H1 (cell line): ENCODE measurements around the gene RD3L. TPM values are rescaled to one million over a fixed set of nuclear protein-coding genes. Genes with fewer than 3 reads are reported as not detected.

Source experiments
- CTCF ChIA-PET: fragments of 300-600 bp; sonication (Branson Sonifier 250); formaldehyde crosslinking; loops from one replicate; lab custom pipeline; 2021; ENCODE audit not compliant: partially characterized antibody; lab: Charles Lee
- POLR2A ChIA-PET: fragments of 300-600 bp; sonication (Branson Sonifier 250); formaldehyde crosslinking; loops from one replicate; lab custom pipeline; 2021; ENCODE audit warnings: inconsistent platforms; ENCODE audit not compliant: partially characterized antibody; lab: Charles Lee
- DNase-seq, 2 experiments: peaks; one replicate each; pipeline versions ENCODE4 v3.0.0 to v3.0.0-alpha.2; 2010 to 2022; ENCODE audit warnings: low spot score in 2 of 2, low read depth in 1 of 2, mixed read lengths in 1 of 2
- FAIRE-seq: peaks from 2 replicates; lab custom pipeline; 2011; peaks lifted over from hg19 to GRCh38; lab: Jason Lieb, UNC
- H2AFZ ChIP-seq: 2 replicates; pipeline ENCODE4 v1.8.1; 2012; ENCODE audit warnings: low read length, inconsistent platforms
- H2AK5ac ChIP-seq: 2 replicates; pipeline ENCODE4 v1.6.1; 2013; ENCODE audit warnings: low read depth, low read length
- H2BK120ac ChIP-seq: replicated peaks from 2 replicates; pipeline ENCODE3; 2013; ENCODE audit warnings: low read depth, low read length, inconsistent platforms
- H2BK12ac ChIP-seq: 2 replicates; pipeline ENCODE4 v1.6.1; 2013; ENCODE audit warnings: low read depth, low read length
- H2BK15ac ChIP-seq: 2 replicates; pipeline ENCODE4 v1.6.1; 2013; ENCODE audit warnings: low read length
- H2BK20ac ChIP-seq: 2 replicates; pipeline ENCODE4 v1.6.1; 2013; ENCODE audit warnings: low read length
- H2BK5ac ChIP-seq: 2 replicates; pipeline ENCODE4 v1.6.1; 2013; ENCODE audit warnings: low read depth, low read length
- H3K14ac ChIP-seq: 2 replicates; pipeline ENCODE4 v1.6.1; 2013; ENCODE audit warnings: inconsistent platforms; ENCODE audit not compliant: insufficient read length
- H3K18ac ChIP-seq: 2 replicates; pipeline ENCODE4 v1.6.1; 2013; ENCODE audit warnings: low read length; ENCODE audit errors: extremely low read depth
- H3K23ac ChIP-seq: 2 replicates; pipeline ENCODE4 v1.6.1; 2013; ENCODE audit warnings: inconsistent platforms; ENCODE audit not compliant: insufficient read length
- H3K23me2 ChIP-seq: 2 replicates; pipeline ENCODE4 v1.6.1; 2013; ENCODE audit warnings: low read depth, low read length
- H3K27ac ChIP-seq: 2 replicates; pipeline ENCODE4 v1.6.1; 2011; ENCODE audit warnings: low read depth, low read length, inconsistent platforms
- H3K27me3 ChIP-seq, 4 experiments: replicated peaks in 1 of 4; 1 replicate in 1 of 4; 2 replicates in 3 of 4; pipeline versions ENCODE4 v1.6.1 to v1.8.1; 2011 to 2013; ENCODE audit warnings: low read length in 3 of 4, mild to moderate bottlenecking in 3 of 4, inconsistent platforms in 2 of 4, mixed read lengths in 2 of 4, moderate library complexity in 1 of 4; ENCODE audit not compliant: control insufficient read depth in 3 of 4, insufficient read depth in 3 of 4; ENCODE audit errors: extremely low read depth in 1 of 4
- H3K36me3 ChIP-seq, 4 experiments: 2 replicates each; pipeline versions ENCODE4 v1.6.1 to v1.8.1; 2011 to 2013; ENCODE audit warnings: mild to moderate bottlenecking in 4 of 4, low read length in 3 of 4, moderate library complexity in 2 of 4, control low read depth in 1 of 4, inconsistent platforms in 1 of 4; ENCODE audit not compliant: insufficient read depth in 4 of 4, control insufficient read depth in 2 of 4
- H3K4ac ChIP-seq: replicated peaks from 2 replicates; pipeline ENCODE3; 2013; ENCODE audit warnings: low read length, low read depth, mixed read lengths, inconsistent platforms; ENCODE audit not compliant: insufficient read length
- H3K4me1 ChIP-seq, 4 experiments: replicated peaks in 1 of 4; 1 replicate in 1 of 4; 2 replicates in 3 of 4; pipeline versions ENCODE4 v1.6.1 to v1.8.1; 2011 to 2013; ENCODE audit warnings: low read length in 3 of 4, inconsistent platforms in 2 of 4, mixed read lengths in 1 of 4; ENCODE audit not compliant: insufficient read depth in 4 of 4, control insufficient read depth in 3 of 4
- H3K4me2 ChIP-seq, 2 experiments: 2 replicates each; pipeline versions ENCODE4 v1.6.1 to v1.8.1; 2011 to 2013; ENCODE audit warnings: low read depth in 2 of 2, low read length in 2 of 2, control low read depth in 1 of 2, inconsistent platforms in 1 of 2, mild to moderate bottlenecking in 1 of 2; ENCODE audit not compliant: insufficient read depth in 1 of 2
- H3K4me3 ChIP-seq, 4 experiments: fragments of 200-600, 300-600 bp in 1 of 4; sonication (generic), shearing (Covaris generic), sonication (Bioruptor Twin) in 1 of 4; 2 replicates each; pipeline versions ENCODE4 v1.5.1 to v1.8.1; 2011 to 2016; ENCODE audit warnings: low read length in 4 of 4, low read depth in 3 of 4, control low read depth in 2 of 4, inconsistent platforms in 2 of 4, mild to moderate bottlenecking in 2 of 4, mixed read lengths in 1 of 4, moderate library complexity in 1 of 4; ENCODE audit not compliant: insufficient read depth in 2 of 4; ENCODE audit errors: extremely low read depth in 1 of 4
- H3K56ac ChIP-seq: replicated peaks from 2 replicates; pipeline ENCODE3; 2013; ENCODE audit warnings: low read depth, mild to moderate bottlenecking, mixed read lengths, low read length, inconsistent platforms; ENCODE audit not compliant: insufficient read length
- H3K79me1 ChIP-seq: 2 replicates; pipeline ENCODE4 v1.6.1; 2013; ENCODE audit warnings: low read depth, low read length, control low read depth
- H3K79me2 ChIP-seq, 2 experiments: 2 replicates each; pipeline versions ENCODE4 v1.6.1 to v1.8.1; 2012 to 2013; ENCODE audit warnings: low read length in 2 of 2, mild to moderate bottlenecking in 2 of 2, inconsistent platforms in 1 of 2; ENCODE audit not compliant: insufficient read depth in 2 of 2, control insufficient read depth in 1 of 2
- H3K9ac ChIP-seq, 4 experiments: replicated peaks in 1 of 4; 1 replicate in 1 of 4; 2 replicates in 3 of 4; pipeline versions ENCODE4 v1.6.1 to v1.8.1; 2011 to 2013; ENCODE audit warnings: low read depth in 3 of 4, low read length in 3 of 4, control low read depth in 2 of 4, mild to moderate bottlenecking in 2 of 4, moderate library complexity in 2 of 4, inconsistent platforms in 1 of 4; ENCODE audit errors: extremely low read depth in 1 of 4
- H3K9me3 ChIP-seq, 2 experiments: 2 replicates each; pipeline versions ENCODE4 v1.6.1 to v1.8.1; 2012 to 2013; ENCODE audit warnings: mild to moderate bottlenecking in 2 of 2, moderate library complexity in 2 of 2, control low read depth in 1 of 2, inconsistent platforms in 1 of 2, low read depth in 1 of 2, low read length in 1 of 2, mixed read lengths in 1 of 2; ENCODE audit not compliant: insufficient read depth in 2 of 2
- H4K20me1 ChIP-seq, 2 experiments: replicated peaks in 1 of 2; 2 replicates each; pipeline versions ENCODE3 to v1.8.1; 2011 to 2013; ENCODE audit warnings: inconsistent platforms in 2 of 2, low read length in 2 of 2, mild to moderate bottlenecking in 1 of 2; ENCODE audit not compliant: insufficient read depth in 2 of 2, control insufficient read depth in 1 of 2
- H4K5ac ChIP-seq: 2 replicates; pipeline ENCODE4 v1.6.1; 2013; ENCODE audit warnings: low read length, low read depth, mixed read lengths, inconsistent platforms; ENCODE audit not compliant: insufficient read length
- H4K8ac ChIP-seq: 2 replicates; pipeline ENCODE4 v1.8.0; 2013; ENCODE audit warnings: mild to moderate bottlenecking, moderate library complexity, low read length, inconsistent platforms; ENCODE audit not compliant: insufficient read depth; ENCODE audit errors: extremely low read depth
- H4K91ac ChIP-seq: replicated peaks from 2 replicates; pipeline ENCODE3; 2013; ENCODE audit warnings: low read length, mixed read lengths, inconsistent platforms; ENCODE audit not compliant: insufficient read length
- BACH1 ChIP-seq: IDR thresholded peaks from 2 replicates; pipeline ENCODE4 v1.6.1; 2012; ENCODE audit warnings: low read length, improper control_type of control experiment
- CHD1 ChIP-seq: IDR thresholded peaks from 2 replicates; pipeline ENCODE4 v1.6.1; 2012; ENCODE audit warnings: low read depth, low read length, improper control_type of control experiment
- CREB1 ChIP-seq: IDR thresholded peaks from 2 replicates; pipeline ENCODE4 v1.6.1; 2012; ENCODE audit warnings: inconsistent platforms
- EZH2 ChIP-seq: fragments of 200-600 bp; sonication (generic); IDR thresholded peaks from 2 replicates; pipeline ENCODE4 v1.7.1; 2012; ENCODE audit warnings: low read depth, mild to moderate bottlenecking, moderate library complexity, low read length, inconsistent platforms; ENCODE audit not compliant: severe bottlenecking
- JUND ChIP-seq: IDR thresholded peaks from 2 replicates; pipeline ENCODE4 v1.6.1; 2011; ENCODE audit warnings: mild to moderate bottlenecking, improper control_type of control experiment, low read length
- KDM4A ChIP-seq: IDR thresholded peaks from one replicate; pipeline ENCODE4 v1.7.1; 2012; ENCODE audit warnings: low read depth, mild to moderate bottlenecking, moderate library complexity, low read length, inconsistent platforms; ENCODE audit not compliant: severe bottlenecking
- RBBP5 ChIP-seq: IDR thresholded peaks from 2 replicates; pipeline ENCODE4 v1.7.1; 2012; ENCODE audit warnings: low read depth, mild to moderate bottlenecking, inconsistent platforms, low read length, moderate library complexity, borderline replicate concordance
- RNF2 ChIP-seq: fragments of 200-900, 300-1000 bp; sonication (generic); IDR thresholded peaks from 2 replicates; pipeline ENCODE4 v1.7.1; 2016; ENCODE audit warnings: borderline replicate concordance, low read depth, mild to moderate bottlenecking, antibody characterized with exemption, low read length; ENCODE audit not compliant: poor library complexity, severe bottlenecking; ENCODE audit errors: missing control alignments
- RXRA ChIP-seq: IDR thresholded peaks from 2 replicates; pipeline ENCODE4 v1.6.1; 2011; ENCODE audit warnings: low read depth, mild to moderate bottlenecking, low read length, moderate library complexity; ENCODE audit not compliant: insufficient read depth
- SRF ChIP-seq: IDR thresholded peaks from 2 replicates; pipeline ENCODE4 v1.6.1; 2011; ENCODE audit warnings: mild to moderate bottlenecking, low read depth, low read length, moderate library complexity
- TEAD4 ChIP-seq: IDR thresholded peaks from 2 replicates; pipeline ENCODE4 v1.6.1; 2012; ENCODE audit warnings: low read depth, low read length, inconsistent platforms, mixed read lengths
- WGBS, 2 experiments: shearing (Covaris generic) in 1 of 2; methylation state at CpG; one replicate each; pipeline versions ENCODE4 v1.1.6 to v1.1.7; 2013 to 2015; ENCODE audit warnings: low lambda C conversion rate in 2 of 2, mixed read lengths in 2 of 2, inconsistent platforms in 1 of 2, low coverage in 1 of 2, missing lambda C conversion rate in 1 of 2; ENCODE audit not compliant: insufficient replicate concordance in 2 of 2, insufficient coverage in 1 of 2, insufficient read length in 1 of 2; ENCODE audit errors: extremely low coverage in 1 of 2, missing lambda C conversion rate in 1 of 2; 5-methylcytosine and 5-hydroxymethylcytosine counted together
- polyA plus RNA-seq, 7 experiments: library from polyadenylated mRNA; depleted of rRNA in 3 of 7; stranded (reverse) in 5 of 7; unstranded in 2 of 7; fragments of >200 nt in 5 of 7; fragments of 200-250 nt in 2 of 7; gene quantifications; 1 replicate in 5 of 7; 2 replicates in 1 of 7; 4 replicates in 1 of 7; pipeline versions ENCODE4 v1.2.1 to v1.2.3, GENCODE V29; 2011 to 2013; ENCODE audit warnings: missing spikeins in 2 of 7, mixed read lengths in 2 of 7
- total RNA-seq: library from RNA; stranded (reverse); fragmentation: NEBNext Ultra II Directional; extraction: Animal tissue kit (Norgen Biotek cat#: 25700); gene quantifications from 2 replicates; pipeline ENCODE4 v1.2.1, GENCODE V29; 2021
- TF ChIP-seq, protein P1 (sequence below): IDR thresholded peaks from 2 replicates; pipeline ENCODE4 v1.6.1; 2011; ENCODE audit warnings: low read depth, mild to moderate bottlenecking, low read length; ENCODE audit not compliant: insufficient read depth

The RD3L gene
- total and polyA plus RNA-seq, 2 of the 8 experiments (the other 6 are each of a cell fraction or from before 2014, with no cell fraction given) = not detected

DNA sequence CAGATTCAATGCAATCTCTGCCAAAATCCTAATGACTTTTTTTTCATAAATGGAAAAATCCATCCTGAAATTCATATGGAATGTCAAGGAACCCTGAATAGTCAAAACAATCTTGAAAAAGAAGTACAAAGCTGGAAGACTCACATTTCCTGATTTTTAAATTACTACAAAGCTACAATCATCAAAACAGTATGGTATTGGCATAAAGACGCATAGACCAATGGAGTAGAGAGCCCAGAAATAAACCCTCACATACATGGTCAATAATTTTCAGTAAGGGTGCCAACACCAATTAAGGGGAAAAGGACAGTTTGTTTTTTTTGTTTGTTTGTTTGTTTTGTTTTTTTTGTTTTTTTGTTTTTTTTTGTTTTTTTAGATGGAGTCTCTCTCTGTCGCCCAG lies 4.6 kb upstream of the RD3L start:
- Histone ChIP-seq H3K9me3 (peaks cover 2 to 3% of the 10 kb centered on the region in 2 experiments; a peak in 2 of 4 replicates), H3K4me1 (no peaks in the 10 kb centered on the region), H3K14ac (no peak overlapping the region), H3K23me2 (no peaks in the 10 kb centered on the region), H4K20me1 (no peaks in the 10 kb centered on the region), H2BK15ac (no peak overlapping the region), H2BK120ac (no peak overlapping the region), H3K9ac (no peak overlapping the region), H3K36me3 (no peaks in the 10 kb centered on the region), H2BK12ac (no peak overlapping the region), H3K27ac (no peak overlapping the region), H3K27me3 (0 out of 7 replicates have a peak, but pooled peaks cover 0 to 1% (median 0%) of the 10 kb centered on the region in 4 experiments), H3K4ac (no peak overlapping the region), H3K23ac (no peak overlapping the region), H4K5ac (no peak overlapping the region), H4K91ac (no peak overlapping the region), H3K4me3 (no peak overlapping the region), H3K79me1 (no peaks in the 10 kb centered on the region), H3K79me2 (no peaks in the 10 kb centered on the region), H3K18ac (no peak overlapping the region), H2AFZ (no peak overlapping the region), H2BK5ac (no peak overlapping the region), H2BK20ac (no peak overlapping the region), H4K8ac (no peak overlapping the region), H2AK5ac (no peak overlapping the region), H3K4me2 (no peak overlapping the region), H3K56ac (no peak overlapping the region)
- POLR2A ChIA-PET = no interaction called here
- DNase-seq (no peak), FAIRE-seq (no peak)
- CTCF ChIA-PET = interaction anchor here (0.8 to 1.5 kb wide), 4 partner anchors 15 to 138 kb away, joined by 3 to 5 read pairs (median 4); no protein-coding TSS in a partner anchor
- TF ChIP-seq TEAD4 (no peak), RBBP5 (no peak), SRF (no peak), RXRA (no peak), CHD1 (no peak), RNF2 (no peak), BACH1 (no peak), CREB1 (no peak), KDM4A (no peak), EZH2 (no peak), JUND (no peak)
- TF ChIP-seq, protein P1, sequence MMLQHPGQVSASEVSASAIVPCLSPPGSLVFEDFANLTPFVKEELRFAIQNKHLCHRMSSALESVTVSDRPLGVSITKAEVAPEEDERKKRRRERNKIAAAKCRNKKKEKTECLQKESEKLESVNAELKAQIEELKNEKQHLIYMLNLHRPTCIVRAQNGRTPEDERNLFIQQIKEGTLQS = no peak
- WGBS, 2 experiments = 94% methylated on average over 2 of the region's 2 CpGs; no CpG with 5 or more reads in 1 of the 2 experiments
